WTC11 (cell line): ENCODE data around the gene C1QTNF2. TPM values are rescaled to one million over a fixed set of nuclear protein-coding genes. Genes with fewer than 3 reads are reported as not detected.

Experiments
- ATAC-seq: fragments of 200-7000 bp; cut with Tn5 transposase; 2 replicates; pipeline ENCODE4 v1.10.0; 2021; ENCODE audit warnings: mild to moderate bottlenecking, moderate library complexity
- Bru-seq: library from RNA; stranded (reverse); fragments of 400-500 nt; gene quantifications from one replicate; lab custom pipeline; 2021; lab: Mats Ljungman, UMichigan
- CTCF ChIA-PET: fragments of 300-600 bp; sonication (Branson Sonifier 250); formaldehyde crosslinking; loops from one replicate; lab custom pipeline; 2021; ENCODE audit warnings: antibody characterized with exemption; lab: Charles Lee
- POLR2A ChIA-PET: fragments of 350-600 bp; sonication (Branson Sonifier 250); formaldehyde crosslinking; loops from one replicate; lab custom pipeline; 2021; ENCODE audit warnings: antibody characterized with exemption; lab: Charles Lee
- DNase-seq: peaks from one replicate; pipeline ENCODE4 v3.0.0; 2021; ENCODE audit warnings: low spot score
- H3K27ac Mint-ChIP-seq: 2 replicates; pipeline ENCODE4 v1.8.0; 2021; ENCODE audit warnings: mixed read lengths
- H3K27me3 Mint-ChIP-seq: 2 replicates; pipeline ENCODE4 v1.8.0; 2021; ENCODE audit warnings: low read depth, mild to moderate bottlenecking, moderate library complexity, mixed read lengths
- H3K36me3 Mint-ChIP-seq: 2 replicates; pipeline ENCODE4 v1.8.0; 2021; ENCODE audit warnings: mixed read lengths
- H3K4me1 Mint-ChIP-seq: 2 replicates; pipeline ENCODE4 v1.8.0; 2022; ENCODE audit warnings: mixed read lengths
- H3K4me3 Mint-ChIP-seq: 2 replicates; pipeline ENCODE4 v1.8.0; 2021; ENCODE audit warnings: mild to moderate bottlenecking, moderate library complexity, mixed read lengths
- H3K9me3 Mint-ChIP-seq: 2 replicates; pipeline ENCODE4 v1.8.0; 2021; ENCODE audit warnings: mixed read lengths
- AFF4 ChIP-seq: sonication (generic); formaldehyde crosslinking; IDR thresholded peaks from 2 replicates; pipeline ENCODE4 v1.8.1; 2023; ENCODE audit warnings: mild to moderate bottlenecking, missing genetic modification reagents, borderline replicate concordance
- CREB1 ChIP-seq: sonication (generic); formaldehyde crosslinking; IDR thresholded peaks from 2 replicates; pipeline ENCODE4 v1.8.0; 2023; ENCODE audit warnings: mild to moderate bottlenecking, missing genetic modification reagents
- CREM ChIP-seq: sonication (generic); formaldehyde crosslinking; IDR thresholded peaks from 2 replicates; pipeline ENCODE4 v1.8.1; 2022; ENCODE audit warnings: mild to moderate bottlenecking, missing genetic modification reagents, moderate library complexity
- FOXJ3 ChIP-seq: sonication (generic); formaldehyde crosslinking; IDR thresholded peaks from 2 replicates; pipeline ENCODE4 v1.9.0; 2021; ENCODE audit warnings: missing genetic modification reagents, mild to moderate bottlenecking, borderline replicate concordance
- FOXP1 ChIP-seq: sonication (generic); formaldehyde crosslinking; IDR thresholded peaks from 2 replicates; pipeline ENCODE4 v1.8.0; 2022; ENCODE audit warnings: missing genetic modification reagents, mild to moderate bottlenecking, moderate library complexity, borderline replicate concordance
- HMGXB4 ChIP-seq: sonication (generic); formaldehyde crosslinking; IDR thresholded peaks from 2 replicates; pipeline ENCODE4 v1.8.1; 2023; ENCODE audit warnings: mild to moderate bottlenecking, moderate library complexity, missing genetic modification reagents
- NFYB ChIP-seq: sonication (generic); formaldehyde crosslinking; conservative IDR thresholded peaks from 2 replicates; pipeline ENCODE4 v1.8.0; 2022; ENCODE audit warnings: low read depth, missing genetic modification reagents
- NR2C2 ChIP-seq: sonication (generic); formaldehyde crosslinking; IDR thresholded peaks from 2 replicates; pipeline ENCODE4 v1.8.0; 2022; ENCODE audit warnings: mild to moderate bottlenecking, missing genetic modification reagents
- SMAD3 ChIP-seq: sonication (generic); formaldehyde crosslinking; IDR thresholded peaks from 2 replicates; pipeline ENCODE4 v1.8.0; 2022; ENCODE audit warnings: missing genetic modification reagents, mild to moderate bottlenecking, borderline replicate concordance
- SMAD4 ChIP-seq: sonication (generic); formaldehyde crosslinking; IDR thresholded peaks from 2 replicates; pipeline ENCODE4 v1.8.0; 2022; ENCODE audit warnings: mild to moderate bottlenecking, missing genetic modification reagents
- USF2 ChIP-seq: sonication (generic); formaldehyde crosslinking; IDR thresholded peaks from 2 replicates; pipeline ENCODE4 v1.8.1; 2023; ENCODE audit warnings: mild to moderate bottlenecking, missing genetic modification reagents, moderate library complexity
- ZBTB21 ChIP-seq: sonication (generic); formaldehyde crosslinking; IDR thresholded peaks from 2 replicates; pipeline ENCODE4 v1.8.1; 2023; ENCODE audit warnings: mild to moderate bottlenecking, missing genetic modification reagents, borderline replicate concordance
- ZNF263 ChIP-seq: sonication (generic); formaldehyde crosslinking; IDR thresholded peaks from 2 replicates; pipeline ENCODE4 v1.8.1; 2022; ENCODE audit warnings: low read depth, mild to moderate bottlenecking, moderate library complexity, missing genetic modification reagents
- ZNF281 ChIP-seq: sonication (generic); formaldehyde crosslinking; IDR thresholded peaks from 2 replicates; pipeline ENCODE4 v1.8.0; 2023; ENCODE audit warnings: mild to moderate bottlenecking, missing genetic modification reagents
- ZNF396 ChIP-seq: fragments of 250-450 bp; sonication (Bioruptor Pico); IDR thresholded peaks from 2 replicates; pipeline ENCODE4 v1.8.0; 2021; ENCODE audit warnings: mild to moderate bottlenecking, moderate library complexity, borderline replicate concordance
- ZNF416 ChIP-seq: fragments of 250-450 bp; sonication (Bioruptor Pico); IDR thresholded peaks from 2 replicates; pipeline ENCODE4 v1.9.0; 2021; ENCODE audit warnings: mild to moderate bottlenecking, inconsistent platforms
- ZNF425 ChIP-seq: fragments of 250-450 bp; sonication (Bioruptor Pico); conservative IDR thresholded peaks from 2 replicates; pipeline ENCODE4 v1.9.0; 2021; ENCODE audit warnings: mild to moderate bottlenecking
- long read RNA-seq, 3 experiments: library from RNA in 1 of 3; library from capped mRNA in 1 of 3; library from polyadenylated mRNA in 1 of 3; unstranded in 2 of 3; stranded (forward) in 1 of 3; transcript quantifications; one replicate each; pipeline ENCODE4 v2.0.0, GENCODE V29; 2021
- total RNA-seq: library from RNA; stranded (reverse); gene quantifications from 3 replicates; pipeline ENCODE4 v1.2.3, GENCODE V29; 2021
- TF ChIP-seq, protein P1 (sequence below): sonication (generic); formaldehyde crosslinking; IDR thresholded peaks from 2 replicates; pipeline ENCODE4 v1.8.0; 2022; ENCODE audit warnings: mild to moderate bottlenecking, missing genetic modification reagents
- TF ChIP-seq, protein P2 (sequence below): sonication (generic); formaldehyde crosslinking; IDR thresholded peaks from 2 replicates; pipeline ENCODE4 v1.8.1; 2022; ENCODE audit warnings: mild to moderate bottlenecking, moderate library complexity, missing genetic modification reagents

C1QTNF2 gene
- 0.25 to 0.52 TPM (median 0.44 TPM) in 3 replicates for total RNA-seq
- percentile 25 among the genes with signal in this experiment for Bru-seq, nascent RNA
- long read RNA-seq, experiment 1, partial matches to known transcripts: 0 of 4 reads
- long read RNA-seq, experiment 1, other reads (novel, unspliced or antisense): 1 of 4 reads
- long read RNA-seq, experiment 2, partial matches to known transcripts: 0 of 1 reads
- long read RNA-seq, experiment 2, other reads (novel, unspliced or antisense): 0 of 1 reads
- long read RNA-seq, experiment 3, partial matches to known transcripts: 0 of 2 reads
- long read RNA-seq, experiment 3, other reads (novel, unspliced or antisense): 1 of 2 reads

DNA sequence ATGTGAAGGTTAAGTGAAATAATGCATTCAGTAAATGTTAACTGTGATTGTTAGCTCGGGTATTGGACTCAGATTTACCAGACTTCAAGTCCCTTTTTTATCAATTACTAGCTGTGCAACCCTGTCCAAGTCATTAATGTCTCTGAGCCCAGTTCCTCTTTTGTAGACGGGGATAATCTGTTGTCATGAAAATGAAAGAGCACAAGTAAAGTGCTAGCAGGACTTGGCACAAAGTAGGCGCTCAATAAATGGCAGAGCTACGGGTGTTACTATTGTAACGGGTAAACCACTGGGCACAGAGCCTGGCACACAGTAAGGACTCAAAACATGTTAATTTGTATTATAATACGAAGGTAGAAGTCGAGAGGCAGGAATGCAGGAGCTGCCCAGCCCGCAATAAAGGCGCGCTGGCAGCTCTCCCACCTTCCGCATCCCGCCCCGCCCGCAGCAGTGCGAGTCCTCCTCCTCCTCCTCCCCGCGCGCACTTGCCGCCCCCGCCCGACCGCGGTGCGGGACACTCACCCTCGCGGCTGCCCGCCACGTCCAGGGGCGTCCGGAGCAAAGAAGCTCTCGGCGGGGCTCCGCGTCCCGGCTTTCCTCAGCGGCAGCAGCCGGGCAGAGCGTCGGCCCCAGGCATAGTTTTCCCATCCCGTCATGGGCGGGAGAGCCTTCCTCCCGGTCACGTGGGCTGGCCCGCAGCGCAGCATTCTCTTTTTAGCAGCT lies at the start of gene C1QTNF2:
C1QTNF2 (minus strand) TSS at position 637 of the 723 bp plus-strand sequence. CDS start 15,615 bp downstream, outside the sequence.
- peak within 1 kb of the TSS; percentile 68 for H3K4me3 Mint-ChIP-seq
- no peak within 1 kb of the TSS for H3K27ac Mint-ChIP-seq
- CTCF ChIA-PET: interaction anchor here (1.1 to 1.9 kb wide), 8 partner anchors 10 to 348 kb away, joined by 5 to 13 read pairs (median 8); no protein-coding TSS in a partner anchor
- peaks cover 54% of the 10 kb centered on the region for H3K27me3 Mint-ChIP-seq
- H3K36me3 Mint-ChIP-seq: no peaks in the 10 kb centered on the region
- no peaks in the 10 kb centered on the region for H3K9me3 Mint-ChIP-seq
- peak; percentile 86 for ATAC-seq
- POLR2A ChIA-PET: interaction anchor here (0.6 kb wide), 1 partner anchor 26 kb away, joined by 8 read pairs; no protein-coding TSS in a partner anchor
- peaks cover 11% of the 10 kb centered on the region for H3K4me1 Mint-ChIP-seq
- peak; percentile 64 for DNase-seq
- TF ChIP-seq ZNF281 (CRISPR knock-in tag) (peak; percentile 55; the same call in 1 of the 2 replicates), AFF4 (0 out of 2 replicates have a peak, but pooled peaks have one; percentile 66), ZBTB21 (CRISPR knock-in tag) (0 out of 2 replicates have a peak, but pooled peaks have one; percentile 50), NR2C2 (CRISPR knock-in tag) (no peak), FOXJ3 (CRISPR knock-in tag) (no peak), ZNF263 (CRISPR knock-in tag) (peak; percentile 88), NFYB (no peak), HMGXB4 (peak; percentile 68; the same call in 1 of the 2 replicates), ZNF416 (no peak), SMAD3 (CRISPR knock-in tag) (no peak), ZNF396 (CRISPR knock-in tag) (no peak), USF2 (CRISPR knock-in tag) (peak; percentile 96), CREM (no peak), SMAD4 (CRISPR knock-in tag) (no peak), FOXP1 (CRISPR knock-in tag) (peak; percentile 60; the same call in 1 of the 2 replicates), CREB1 (CRISPR knock-in tag) (0 out of 2 replicates have a peak, but pooled peaks have one; percentile 40), ZNF425 (no peak)
- TF ChIP-seq, protein P1, sequence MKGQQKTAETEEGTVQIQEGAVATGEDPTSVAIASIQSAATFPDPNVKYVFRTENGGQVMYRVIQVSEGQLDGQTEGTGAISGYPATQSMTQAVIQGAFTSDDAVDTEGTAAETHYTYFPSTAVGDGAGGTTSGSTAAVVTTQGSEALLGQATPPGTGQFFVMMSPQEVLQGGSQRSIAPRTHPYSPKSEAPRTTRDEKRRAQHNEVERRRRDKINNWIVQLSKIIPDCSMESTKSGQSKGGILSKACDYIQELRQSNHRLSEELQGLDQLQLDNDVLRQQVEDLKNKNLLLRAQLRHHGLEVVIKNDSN (CRISPR knock-in tag): peak; percentile 96
- TF ChIP-seq, protein P2, sequence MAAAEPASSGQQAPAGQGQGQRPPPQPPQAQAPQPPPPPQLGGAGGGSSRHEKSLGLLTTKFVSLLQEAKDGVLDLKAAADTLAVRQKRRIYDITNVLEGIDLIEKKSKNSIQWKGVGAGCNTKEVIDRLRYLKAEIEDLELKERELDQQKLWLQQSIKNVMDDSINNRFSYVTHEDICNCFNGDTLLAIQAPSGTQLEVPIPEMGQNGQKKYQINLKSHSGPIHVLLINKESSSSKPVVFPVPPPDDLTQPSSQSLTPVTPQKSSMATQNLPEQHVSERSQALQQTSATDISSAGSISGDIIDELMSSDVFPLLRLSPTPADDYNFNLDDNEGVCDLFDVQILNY (CRISPR knock-in tag): peak; percentile 70; the same call in 1 of the 2 replicates
